Subcutaneous adipose tissue (tissue), 4 donors: ENCODE data around the gene VPS8. TPM values are rescaled to one million over a fixed set of nuclear protein-coding genes. Genes with fewer than 3 reads are reported as not detected.

Experiments
- total RNA-seq, 4 donors: library from RNA; depleted of rRNA; stranded (reverse); fragments of >200 nt; gene quantifications; one replicate each; pipeline ENCODE4 v1.1.0, GENCODE V29; 2016
- TF ChIP-seq, protein P1 (sequence below): fragments of 450-650 bp; IDR thresholded peaks from one replicate; pipeline ENCODE4 v1.5.1; 2016; ENCODE audit warnings: low read depth, mild to moderate bottlenecking, control low read depth, antibody characterized with exemption, moderate library complexity

Gene VPS8, protein sequence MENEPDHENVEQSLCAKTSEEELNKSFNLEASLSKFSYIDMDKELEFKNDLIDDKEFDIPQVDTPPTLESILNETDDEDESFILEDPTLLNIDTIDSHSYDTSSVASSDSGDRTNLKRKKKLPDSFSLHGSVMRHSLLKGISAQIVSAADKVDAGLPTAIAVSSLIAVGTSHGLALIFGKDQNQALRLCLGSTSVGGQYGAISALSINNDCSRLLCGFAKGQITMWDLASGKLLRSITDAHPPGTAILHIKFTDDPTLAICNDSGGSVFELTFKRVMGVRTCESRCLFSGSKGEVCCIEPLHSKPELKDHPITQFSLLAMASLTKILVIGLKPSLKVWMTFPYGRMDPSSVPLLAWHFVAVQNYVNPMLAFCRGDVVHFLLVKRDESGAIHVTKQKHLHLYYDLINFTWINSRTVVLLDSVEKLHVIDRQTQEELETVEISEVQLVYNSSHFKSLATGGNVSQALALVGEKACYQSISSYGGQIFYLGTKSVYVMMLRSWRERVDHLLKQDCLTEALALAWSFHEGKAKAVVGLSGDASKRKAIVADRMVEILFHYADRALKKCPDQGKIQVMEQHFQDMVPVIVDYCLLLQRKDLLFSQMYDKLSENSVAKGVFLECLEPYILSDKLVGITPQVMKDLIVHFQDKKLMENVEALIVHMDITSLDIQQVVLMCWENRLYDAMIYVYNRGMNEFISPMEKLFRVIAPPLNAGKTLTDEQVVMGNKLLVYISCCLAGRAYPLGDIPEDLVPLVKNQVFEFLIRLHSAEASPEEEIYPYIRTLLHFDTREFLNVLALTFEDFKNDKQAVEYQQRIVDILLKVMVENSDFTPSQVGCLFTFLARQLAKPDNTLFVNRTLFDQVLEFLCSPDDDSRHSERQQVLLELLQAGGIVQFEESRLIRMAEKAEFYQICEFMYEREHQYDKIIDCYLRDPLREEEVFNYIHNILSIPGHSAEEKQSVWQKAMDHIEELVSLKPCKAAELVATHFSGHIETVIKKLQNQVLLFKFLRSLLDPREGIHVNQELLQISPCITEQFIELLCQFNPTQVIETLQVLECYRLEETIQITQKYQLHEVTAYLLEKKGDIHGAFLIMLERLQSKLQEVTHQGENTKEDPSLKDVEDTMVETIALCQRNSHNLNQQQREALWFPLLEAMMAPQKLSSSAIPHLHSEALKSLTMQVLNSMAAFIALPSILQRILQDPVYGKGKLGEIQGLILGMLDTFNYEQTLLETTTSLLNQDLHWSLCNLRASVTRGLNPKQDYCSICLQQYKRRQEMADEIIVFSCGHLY (N-terminal part only)
- 10 to 100 TPM; 60.3 to 89.4 (median 66.2) TPM for total RNA-seq

DNA sequence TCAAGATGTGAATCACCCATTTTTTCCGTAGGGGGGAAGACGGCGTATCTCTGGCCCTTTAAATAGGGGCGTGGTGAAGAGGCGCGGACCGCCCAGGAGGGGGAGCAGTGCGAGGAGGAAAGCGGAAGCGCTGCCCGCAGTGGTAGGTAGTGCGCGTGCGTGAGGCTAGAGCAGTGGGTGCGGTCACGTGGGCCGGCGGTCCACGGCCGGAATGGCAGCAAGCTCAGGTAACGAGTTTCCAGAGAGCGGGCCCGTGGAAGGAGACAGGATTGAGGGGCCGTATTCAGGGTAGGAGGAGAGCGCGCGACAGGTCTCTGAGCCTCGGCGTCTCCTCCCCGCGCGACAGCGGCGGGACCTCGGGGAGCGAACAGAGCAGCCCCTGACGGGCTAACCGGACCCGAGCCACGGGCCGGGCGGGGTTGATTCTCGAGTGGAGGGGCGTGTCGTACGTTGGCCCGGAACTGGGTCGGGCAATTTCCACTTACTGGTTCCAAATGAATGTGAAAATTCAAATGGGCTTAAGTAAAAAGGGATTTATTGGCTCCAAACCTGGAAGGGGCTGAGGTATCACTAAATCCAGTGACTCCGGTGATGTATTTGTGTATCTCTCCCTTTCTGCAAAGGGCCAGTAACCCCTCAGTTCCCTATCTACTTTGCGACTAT is at the start of gene VPS8:
Gene VPS8, plus strand, starts transcription at position 168 of the 663 bp plus-strand sequence. CDS start 12,467 bp downstream, outside the sequence.
- TF ChIP-seq, protein P1, sequence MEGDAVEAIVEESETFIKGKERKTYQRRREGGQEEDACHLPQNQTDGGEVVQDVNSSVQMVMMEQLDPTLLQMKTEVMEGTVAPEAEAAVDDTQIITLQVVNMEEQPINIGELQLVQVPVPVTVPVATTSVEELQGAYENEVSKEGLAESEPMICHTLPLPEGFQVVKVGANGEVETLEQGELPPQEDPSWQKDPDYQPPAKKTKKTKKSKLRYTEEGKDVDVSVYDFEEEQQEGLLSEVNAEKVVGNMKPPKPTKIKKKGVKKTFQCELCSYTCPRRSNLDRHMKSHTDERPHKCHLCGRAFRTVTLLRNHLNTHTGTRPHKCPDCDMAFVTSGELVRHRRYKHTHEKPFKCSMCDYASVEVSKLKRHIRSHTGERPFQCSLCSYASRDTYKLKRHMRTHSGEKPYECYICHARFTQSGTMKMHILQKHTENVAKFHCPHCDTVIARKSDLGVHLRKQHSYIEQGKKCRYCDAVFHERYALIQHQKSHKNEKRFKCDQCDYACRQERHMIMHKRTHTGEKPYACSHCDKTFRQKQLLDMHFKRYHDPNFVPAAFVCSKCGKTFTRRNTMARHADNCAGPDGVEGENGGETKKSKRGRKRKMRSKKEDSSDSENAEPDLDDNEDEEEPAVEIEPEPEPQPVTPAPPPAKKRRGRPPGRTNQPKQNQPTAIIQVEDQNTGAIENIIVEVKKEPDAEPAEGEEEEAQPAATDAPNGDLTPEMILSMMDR, result no peak

DNA sequence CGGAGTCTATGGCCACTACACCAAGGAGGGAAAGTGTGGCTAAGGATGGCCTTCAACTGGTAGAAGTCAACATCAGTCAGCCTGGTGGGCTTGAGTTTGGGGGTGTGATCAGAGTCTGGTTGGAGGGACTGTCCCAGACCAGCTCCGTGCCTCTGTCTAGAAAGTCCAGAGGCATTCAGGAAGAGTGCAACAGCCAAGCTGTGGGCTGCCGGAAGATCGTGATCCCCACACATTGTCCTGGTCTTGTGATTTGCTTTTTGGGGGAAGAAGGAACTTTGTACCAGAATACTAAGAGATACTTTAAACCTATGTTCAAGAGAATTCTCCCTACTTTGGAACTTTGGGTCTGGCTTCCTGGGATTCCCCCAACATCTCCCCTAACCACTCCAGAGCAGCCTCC is 47.8 kb upstream of the VPS8 start:
- TF ChIP-seq, protein P1, result no peak

DNA sequence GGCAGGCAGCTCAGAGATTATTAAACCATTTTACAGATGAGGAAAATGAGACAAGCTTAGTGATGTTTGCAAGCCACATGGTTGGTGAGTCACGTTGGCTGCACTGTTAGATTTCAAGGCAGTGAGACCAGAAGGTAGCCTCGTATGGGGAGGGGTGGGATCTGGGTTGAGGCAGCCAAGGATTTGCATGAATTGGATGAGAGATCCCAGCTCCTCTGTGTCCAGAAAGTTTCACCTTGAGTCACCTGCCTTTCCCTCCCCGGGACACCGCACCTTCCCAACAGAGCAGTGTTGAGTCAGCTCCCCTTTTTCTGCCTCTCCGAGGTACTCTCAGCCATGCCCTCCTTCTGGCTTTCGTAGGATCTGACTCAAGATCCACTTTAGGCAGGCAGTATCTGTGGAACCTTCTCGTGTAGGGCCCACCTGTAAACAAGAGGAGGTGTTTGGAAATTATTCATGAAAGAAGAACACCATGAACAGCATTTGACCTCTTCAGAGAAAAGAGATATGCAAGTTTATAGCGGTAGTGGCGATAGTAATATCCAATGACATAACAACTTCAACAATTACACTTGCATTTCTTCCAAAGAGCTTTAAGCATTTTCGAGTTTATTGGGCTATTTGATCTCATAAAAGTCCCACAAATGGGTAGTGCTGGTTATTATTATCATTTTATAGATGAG is 46.8 kb upstream of the VPS8 start:
- TF ChIP-seq, protein P1, result no peak

DNA sequence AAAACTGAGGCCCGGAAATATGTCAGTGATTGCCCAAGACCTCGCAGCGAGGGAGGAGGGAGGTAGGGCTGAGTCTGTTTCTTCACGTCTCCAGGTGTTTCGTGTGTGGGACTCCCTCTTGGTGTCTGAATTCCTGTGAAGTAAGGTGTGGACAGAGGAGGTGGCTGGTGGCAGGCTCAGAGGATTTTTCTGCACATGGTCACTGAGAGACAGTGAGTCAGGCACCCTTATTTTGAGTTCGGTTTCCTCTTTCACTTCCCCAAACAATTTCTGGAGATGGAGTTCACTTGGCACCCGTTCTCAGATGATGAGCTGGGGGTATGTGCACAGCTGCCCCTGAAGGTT is 46.3 kb upstream of the VPS8 start:
- TF ChIP-seq, protein P1, result no peak

DNA sequence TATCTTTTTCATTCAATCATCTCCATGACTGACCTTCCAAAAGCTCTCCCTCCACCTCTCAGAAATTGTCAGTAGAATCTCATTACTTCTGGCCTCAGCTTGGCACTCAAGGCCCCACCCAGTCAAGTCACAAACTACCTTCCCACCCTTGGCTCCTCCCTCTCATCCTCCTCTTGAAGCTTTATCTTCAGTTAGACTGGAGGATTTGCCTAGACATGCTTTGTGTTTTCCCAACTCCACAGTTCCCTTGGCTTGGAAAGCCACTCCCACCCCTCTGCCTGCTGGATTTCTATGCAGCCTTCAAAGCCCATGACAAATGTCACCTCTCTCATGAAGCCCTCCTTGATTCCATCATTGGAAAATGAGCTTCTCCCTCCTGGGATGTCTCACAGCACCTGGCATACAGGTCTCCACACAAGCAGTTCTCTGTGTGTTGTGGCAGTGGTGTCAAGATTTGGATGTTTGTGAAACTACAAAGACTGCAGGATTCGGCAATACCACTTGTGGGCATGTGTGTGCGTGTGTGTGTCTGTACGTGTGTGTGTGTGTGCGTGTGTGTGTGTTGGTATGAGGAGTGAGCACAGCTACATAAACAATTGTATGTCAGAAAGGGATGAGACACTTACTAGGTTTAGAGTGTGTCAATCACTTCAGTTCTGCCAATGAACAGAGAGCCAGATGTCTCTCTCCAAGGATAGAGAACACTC is 45.3 kb upstream of the VPS8 start:
- TF ChIP-seq, protein P1, result no peak

DNA sequence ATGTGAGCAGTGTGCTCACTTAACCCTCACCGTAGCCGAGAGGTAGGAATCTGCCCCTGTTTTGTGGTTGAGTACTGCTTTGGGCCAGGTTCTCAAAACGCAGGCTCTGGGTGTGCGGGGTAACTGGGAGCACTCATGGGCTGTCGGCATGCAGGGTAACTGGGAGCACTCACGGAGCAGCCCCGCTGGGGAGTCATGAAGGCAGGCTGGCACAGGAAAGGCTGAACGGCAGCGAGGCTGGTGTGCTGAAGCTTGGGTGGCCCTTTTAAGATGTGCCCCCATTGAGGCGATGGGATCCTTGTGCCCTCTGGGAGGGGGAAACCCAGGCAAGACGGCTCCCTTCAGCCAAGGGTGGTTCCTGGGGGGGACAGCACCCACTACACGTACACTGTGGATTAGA is 44.6 kb upstream of the VPS8 start:
- TF ChIP-seq, protein P1, result no peak
